Neuronal stem cell (in vitro differentiated cells): ENCODE data around the gene FHL2.

Source experiments
- DNase-seq: peaks from one replicate; pipeline ENCODE4 v3.0.0-alpha.2; 2013; ENCODE audit warnings: low spot score
- H2AFZ ChIP-seq: one replicate; pipeline ENCODE4 v1.6.1; 2013; ENCODE audit warnings: mild to moderate bottlenecking, low read length, inconsistent platforms
- H2AK5ac ChIP-seq: 2 replicates; pipeline ENCODE4 v1.6.1; 2013; ENCODE audit warnings: low read depth, mild to moderate bottlenecking, inconsistent platforms, low read length, moderate library complexity, mixed read lengths
- H2BK120ac ChIP-seq: 2 replicates; pipeline ENCODE4 v1.6.1; 2013; ENCODE audit warnings: low read depth, mild to moderate bottlenecking, inconsistent platforms, low read length, moderate library complexity, mixed read lengths
- H2BK12ac ChIP-seq: one replicate; pipeline ENCODE4 v1.6.1; 2013; ENCODE audit warnings: low read length, inconsistent platforms
- H2BK15ac ChIP-seq: 2 replicates; pipeline ENCODE4 v1.6.1; 2013; ENCODE audit warnings: mild to moderate bottlenecking, low read length, inconsistent platforms, mixed read lengths
- H2BK5ac ChIP-seq: one replicate; pipeline ENCODE4 v1.6.1; 2013; ENCODE audit warnings: inconsistent platforms, mild to moderate bottlenecking, low read length, moderate library complexity
- H3K14ac ChIP-seq: one replicate; pipeline ENCODE4 v1.6.1; 2013; ENCODE audit warnings: low read length, inconsistent platforms
- H3K18ac ChIP-seq: 2 replicates; pipeline ENCODE4 v1.6.1; 2013; ENCODE audit warnings: low read length, inconsistent platforms
- H3K23ac ChIP-seq: 2 replicates; pipeline ENCODE4 v1.6.1; 2013; ENCODE audit warnings: low read depth, mild to moderate bottlenecking, mixed read lengths, low read length, inconsistent platforms; ENCODE audit not compliant: poor library complexity
- H3K27ac ChIP-seq: replicated peaks from 3 replicates; pipeline ENCODE4 v1.5.1; 2013; ENCODE audit warnings: low read length, inconsistent platforms
- H3K27me3 ChIP-seq, 3 experiments: 2 replicates each; pipeline ENCODE4 v1.6.1; 2013; ENCODE audit warnings: low read length in 3 of 3, mild to moderate bottlenecking in 2 of 3, inconsistent platforms in 1 of 3, low read depth in 1 of 3, mixed read lengths in 1 of 3, moderate library complexity in 1 of 3; ENCODE audit not compliant: control insufficient read depth in 3 of 3, insufficient read depth in 3 of 3
- H3K36me3 ChIP-seq, 2 donors: replicated peaks in 1 of 2; 2 replicates each; pipeline ENCODE4 v1.6.1; 2013; ENCODE audit warnings: low read length in 2 of 2; ENCODE audit not compliant: control insufficient read depth in 2 of 2, insufficient read depth in 2 of 2
- H3K4ac ChIP-seq: 2 replicates; pipeline ENCODE4 v1.6.1; 2013; ENCODE audit warnings: inconsistent platforms, mild to moderate bottlenecking, low read length, moderate library complexity
- H3K4me1 ChIP-seq, 2 donors: 1 replicate in 1 of 2; 2 replicates in 1 of 2; pipeline ENCODE4 v1.6.1; 2013; ENCODE audit warnings: low read length in 2 of 2, low read depth in 1 of 2; ENCODE audit not compliant: control insufficient read depth in 2 of 2, insufficient read depth in 1 of 2
- H3K4me2 ChIP-seq: one replicate; pipeline ENCODE4 v1.6.1; 2013; ENCODE audit warnings: mild to moderate bottlenecking, low read length, inconsistent platforms; ENCODE audit not compliant: insufficient read depth, poor library complexity, severe bottlenecking
- H3K4me3 ChIP-seq, 2 donors: 2 replicates each; pipeline ENCODE4 v1.5.1; 2013; ENCODE audit warnings: low read length in 2 of 2, mild to moderate bottlenecking in 2 of 2, inconsistent platforms in 1 of 2, moderate library complexity in 1 of 2
- H3K79me1 ChIP-seq: one replicate; pipeline ENCODE4 v1.6.1; 2013; ENCODE audit warnings: low read depth, mild to moderate bottlenecking, inconsistent platforms, low read length, moderate library complexity
- H3K9ac ChIP-seq: one replicate; pipeline ENCODE4 v1.6.1; 2013; ENCODE audit warnings: mild to moderate bottlenecking, low read depth, low read length, inconsistent platforms; ENCODE audit not compliant: poor library complexity
- H3K9me3 ChIP-seq, 2 donors: replicated peaks in 1 of 2; 2 replicates each; pipeline versions ENCODE3 to v1.6.1; 2013; ENCODE audit warnings: low read length in 2 of 2, mild to moderate bottlenecking in 2 of 2, inconsistent platforms in 1 of 2, low read depth in 1 of 2, mixed read lengths in 1 of 2, moderate library complexity in 1 of 2; ENCODE audit not compliant: control insufficient read depth in 2 of 2, insufficient read depth in 1 of 2
- H4K8ac ChIP-seq: one replicate; pipeline ENCODE4 v1.6.1; 2013; ENCODE audit warnings: low read depth, mild to moderate bottlenecking, inconsistent platforms, low read length, moderate library complexity
- H4K91ac ChIP-seq: one replicate; pipeline ENCODE4 v1.6.1; 2013; ENCODE audit warnings: low read length, low read depth, mild to moderate bottlenecking, inconsistent platforms; ENCODE audit not compliant: poor library complexity
- WGBS, 2 donors: extraction: QIAGEN DNeasy Blood & Tissue Kit; methylation state at CpG; one replicate each; pipeline ENCODE4 v1.1.7; 2013; ENCODE audit warnings: missing lambda C conversion rate in 2 of 2, mixed read lengths in 1 of 2; ENCODE audit not compliant: insufficient read length in 2 of 2, insufficient replicate concordance in 1 of 2; ENCODE audit errors: extremely low coverage in 2 of 2; 5-methylcytosine and 5-hydroxymethylcytosine counted together

FHL2 gene

GRCh38 chr2:105320651-105321215 is 78.1 kb downstream of the FHL2 start:
- H3K4me1 ChIP-seq, result peaks cover 0 to 6% of the 10 kb centered on the region in 2 donors
- no peak overlapping the region for H2AK5ac ChIP-seq
- H3K27me3 ChIP-seq, result no peaks in the 10 kb centered on the region
- H3K9ac ChIP-seq, result no peak overlapping the region
- H3K18ac ChIP-seq, result no peak overlapping the region
- no peak for DNase-seq
- H2AFZ ChIP-seq, result no peak overlapping the region
- no peak overlapping the region for H4K8ac ChIP-seq
- no peak overlapping the region for H3K23ac ChIP-seq
- no peak overlapping the region for H2BK5ac ChIP-seq
- no peak overlapping the region for H2BK120ac ChIP-seq
- WGBS, 2 donors, result no CpG with 5 or more reads among the region's 7 CpGs
- no peaks in the 10 kb centered on the region for H3K9me3 ChIP-seq
- peaks cover 0 to 15% of the 10 kb centered on the region in 2 donors for H3K36me3 ChIP-seq
- H3K14ac ChIP-seq, result no peak overlapping the region
- H2BK12ac ChIP-seq, result no peak overlapping the region
- H3K4me3 ChIP-seq, result no peak overlapping the region
- H2BK15ac ChIP-seq, result no peak overlapping the region
- H3K4me2 ChIP-seq, result no peak overlapping the region
- H3K79me1 ChIP-seq, result peaks cover 7% of the 10 kb centered on the region
- H4K91ac ChIP-seq, result no peak overlapping the region
- H3K27ac ChIP-seq, result no peak overlapping the region
- no peak overlapping the region for H3K4ac ChIP-seq

GRCh38 chr2:105317937-105318336 is 80.9 kb downstream of the FHL2 start:
- Histone ChIP-seq H4K91ac (no peak overlapping the region), H3K18ac (no peak overlapping the region), H3K36me3 (peaks cover 0 to 6% of the 10 kb centered on the region in 2 donors), H3K4me3 (no peak overlapping the region), H2BK120ac (no peak overlapping the region), H2BK12ac (no peak overlapping the region), H2BK5ac (no peak overlapping the region), H3K14ac (no peak overlapping the region), H2BK15ac (no peak overlapping the region), H3K27ac (no peak overlapping the region), H3K9ac (no peak overlapping the region), H3K4ac (no peak overlapping the region), H3K4me2 (no peak overlapping the region), H3K23ac (no peak overlapping the region), H3K9me3 (no peaks in the 10 kb centered on the region), H2AFZ (no peak overlapping the region), H3K4me1 (no peaks in the 10 kb centered on the region), H3K79me1 (peaks cover 1% of the 10 kb centered on the region), H3K27me3 (no peaks in the 10 kb centered on the region), H4K8ac (no peak overlapping the region), H2AK5ac (no peak overlapping the region)
- DNase-seq, result no peak
- no CpG with 5 or more reads among the region's 3 CpGs for WGBS, 2 donors

GRCh38 chr2:105315314-105315713 is 83.5 kb downstream of the FHL2 start:
- H3K36me3 ChIP-seq, result no peaks in the 10 kb centered on the region
- DNase-seq, result no peak
- no CpG with 5 or more reads among the region's 3 CpGs for WGBS, 2 donors

GRCh38 chr2:105313877-105314276 is 85.0 kb downstream of the FHL2 start:
- Histone ChIP-seq H3K4me2 (no peak overlapping the region), H4K8ac (no peak overlapping the region), H3K9me3 (peaks cover 0 to 5% of the 10 kb centered on the region in 2 donors), H3K27ac (no peak overlapping the region), H3K4ac (no peak overlapping the region), H3K4me3 (no peak overlapping the region), H2BK5ac (no peak overlapping the region), H2BK15ac (no peak overlapping the region), H3K27me3 (no peaks in the 10 kb centered on the region), H3K79me1 (peaks cover 7% of the 10 kb centered on the region), H3K18ac (no peak overlapping the region), H2AFZ (no peak overlapping the region), H2BK12ac (no peak overlapping the region), H3K14ac (no peak overlapping the region), H3K23ac (no peak overlapping the region), H4K91ac (no peak overlapping the region), H3K4me1 (peaks cover 4% of the 10 kb centered on the region in 2 donors), H2BK120ac (no peak overlapping the region), H2AK5ac (no peak overlapping the region), H3K9ac (no peak overlapping the region), H3K36me3 (no peaks in the 10 kb centered on the region)
- DNase-seq, result no peak

More at GRCh38 chr2:105315314-105315713, 83.5 kb downstream of the FHL2 start:
- Histone ChIP-seq H3K4me3 (no peak overlapping the region), H3K23ac (no peak overlapping the region), H2AFZ (no peak overlapping the region), H3K4ac (no peak overlapping the region), H3K27ac (no peak overlapping the region), H3K14ac (no peak overlapping the region), H2AK5ac (no peak overlapping the region), H3K4me1 (no peaks in the 10 kb centered on the region), H3K27me3 (no peaks in the 10 kb centered on the region), H3K18ac (no peak overlapping the region), H2BK12ac (no peak overlapping the region), H2BK15ac (no peak overlapping the region), H3K9ac (no peak overlapping the region), H2BK120ac (no peak overlapping the region), H3K4me2 (no peak overlapping the region), H4K91ac (no peak overlapping the region), H2BK5ac (no peak overlapping the region), H3K79me1 (peaks cover 1% of the 10 kb centered on the region), H3K9me3 (peaks cover 0 to 1% of the 10 kb centered on the region in 2 donors), H4K8ac (no peak overlapping the region)
